ENCODE data around the gene TBXA2R. TPM values are rescaled to one million over a fixed set of nuclear protein-coding genes. Genes with fewer than 3 reads are reported as not detected.

TBXA2R gene
- total and polyA plus RNA-seq, 5 donors from 2014 or later: 0.19 to 1.7 (median 0.73) TPM; not detected in 1

DNA sequence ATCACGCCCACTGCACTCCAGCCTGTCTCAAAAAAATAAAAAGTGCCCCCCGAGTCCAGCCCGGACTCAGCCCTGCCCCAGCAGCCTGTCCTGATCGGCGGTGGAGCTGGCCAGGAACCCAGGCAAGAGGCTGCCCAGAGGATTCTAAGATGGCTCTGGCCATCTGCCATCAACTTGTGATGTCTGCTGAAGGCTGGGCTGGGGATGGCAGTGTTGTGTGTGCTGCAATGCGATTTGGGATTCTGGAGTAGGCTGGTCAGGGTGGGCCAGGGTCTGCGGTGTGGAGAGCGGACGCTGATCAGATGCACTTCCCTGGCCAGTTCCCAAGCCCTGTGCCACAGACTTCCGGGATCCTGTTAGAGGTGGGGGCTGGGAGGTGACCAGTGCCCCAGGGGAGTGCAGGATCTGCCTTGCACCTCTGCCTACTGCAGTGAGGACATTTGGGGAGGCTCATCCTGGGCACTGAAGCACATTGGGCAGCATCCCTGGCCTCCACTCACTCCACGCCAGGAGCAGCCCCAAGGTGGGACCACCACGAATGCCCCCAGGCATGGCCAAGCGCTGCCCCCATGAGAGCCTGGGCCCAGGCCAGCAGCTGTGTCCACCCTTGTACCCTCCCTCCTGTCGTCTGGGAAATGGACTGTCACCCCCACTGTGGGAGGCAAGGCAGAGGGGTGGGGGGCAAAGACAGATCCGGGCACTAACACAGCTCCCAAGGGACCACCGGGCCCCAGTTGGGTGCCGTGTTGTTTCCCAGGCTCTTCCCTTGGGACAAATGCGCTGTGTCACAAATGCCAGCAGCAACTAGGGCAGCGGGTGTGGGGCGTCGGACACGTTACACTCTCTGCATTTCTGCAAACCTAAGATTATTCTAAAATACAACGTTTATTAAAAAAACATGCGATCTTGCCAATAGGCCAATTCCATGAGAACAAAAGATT is 3.4 kb upstream of the TBXA2R start:
- Mint-ChIP-seq H3K9me3 (peaks cover 0 to 1% (median 0%) of the 10 kb centered on the region in 7 donors), H3K4me3 (no peak overlapping the region), H3K4me1 (peaks cover 0 to 11% (median 7%) of the 10 kb centered on the region in 4 donors), H3K27ac (no peak overlapping the region), H3K27me3 (peaks cover 10% of the 10 kb centered on the region), H3K36me3 (peaks cover 11% of the 10 kb centered on the region)
- H3K9me3 ChIP-seq (ENCODE audit: control insufficient read depth in 2 of 2, low read length in 2 of 2): no peaks in the 10 kb centered on the region
- no peak overlapping the region for H3K4me3 ChIP-seq (ENCODE audit: low read depth, low read length)
- H3K27ac ChIP-seq (ENCODE audit: insufficient read depth, low read length, poor library complexity, severe bottlenecking): no peak overlapping the region
- no peak for ATAC-seq (ENCODE audit: low read depth in 2 of 2)
- DNase-seq: no peak
- H3K4me1 ChIP-seq (ENCODE audit: control insufficient read depth, insufficient read depth, low read length, poor library complexity, severe bottlenecking): peaks cover 22% of the 10 kb centered on the region
- peaks cover 13% of the 10 kb centered on the region for H3K36me3 ChIP-seq (ENCODE audit: control insufficient read depth, insufficient read depth, low read length)
- peaks cover 9% of the 10 kb centered on the region for H3K27me3 ChIP-seq (ENCODE audit: control insufficient read depth, insufficient read depth, low read length)

DNA sequence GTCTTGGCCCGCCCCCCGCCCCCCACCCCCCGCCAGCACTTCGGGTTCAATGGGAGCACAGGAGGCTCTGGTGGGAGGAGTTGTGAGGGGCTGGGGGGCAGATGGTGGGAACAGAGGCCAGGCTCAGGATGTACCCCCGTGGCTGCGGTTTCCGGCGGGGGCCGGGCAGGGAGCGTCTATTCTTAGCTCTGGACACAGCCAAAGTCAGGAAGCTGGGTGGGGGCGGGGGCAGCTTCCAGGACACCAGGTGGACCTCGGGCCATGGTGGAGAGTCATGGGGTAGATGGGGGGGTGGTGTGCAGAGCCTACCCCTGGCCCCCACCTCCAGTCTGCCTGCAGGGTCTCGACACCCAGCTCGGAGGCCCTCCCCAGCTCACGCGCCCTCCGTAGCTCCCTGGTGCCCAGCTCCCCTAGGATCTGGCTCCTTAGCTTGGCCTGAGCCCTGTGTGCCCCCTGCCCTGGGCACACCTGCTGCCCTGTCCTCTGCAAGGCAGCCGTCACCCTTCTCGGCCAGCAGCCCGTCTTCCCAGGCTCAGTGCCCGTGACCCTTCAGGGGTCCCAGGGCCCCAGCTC is 2.2 kb upstream of the TBXA2R start:
- no peak overlapping the region for H3K4me3 Mint-ChIP-seq
- H3K36me3 Mint-ChIP-seq: peaks cover 11% of the 10 kb centered on the region
- no peak overlapping the region for H3K4me3 ChIP-seq (ENCODE audit: low read depth, low read length)
- H3K27me3 Mint-ChIP-seq: peaks cover 10% of the 10 kb centered on the region
- H3K4me1 ChIP-seq (ENCODE audit: control insufficient read depth, insufficient read depth, low read length, poor library complexity, severe bottlenecking): peaks cover 30% of the 10 kb centered on the region
- H3K27ac ChIP-seq (ENCODE audit: insufficient read depth, low read length, poor library complexity, severe bottlenecking): no peak overlapping the region
- no peaks in the 10 kb centered on the region for H3K9me3 ChIP-seq (ENCODE audit: control insufficient read depth in 2 of 2, low read length in 2 of 2)
- peaks cover 9% of the 10 kb centered on the region for H3K27me3 ChIP-seq (ENCODE audit: control insufficient read depth, insufficient read depth, low read length)
- peaks cover 0 to 13% (median 7%) of the 10 kb centered on the region in 4 donors for H3K4me1 Mint-ChIP-seq
- H3K27ac Mint-ChIP-seq: no peak overlapping the region
- peaks cover 13% of the 10 kb centered on the region for H3K36me3 ChIP-seq (ENCODE audit: control insufficient read depth, insufficient read depth, low read length)
- no peak for ATAC-seq (ENCODE audit: low read depth in 2 of 2)
- peaks cover 0 to 1% (median 0%) of the 10 kb centered on the region in 7 donors for H3K9me3 Mint-ChIP-seq
- no peak for DNase-seq

DNA sequence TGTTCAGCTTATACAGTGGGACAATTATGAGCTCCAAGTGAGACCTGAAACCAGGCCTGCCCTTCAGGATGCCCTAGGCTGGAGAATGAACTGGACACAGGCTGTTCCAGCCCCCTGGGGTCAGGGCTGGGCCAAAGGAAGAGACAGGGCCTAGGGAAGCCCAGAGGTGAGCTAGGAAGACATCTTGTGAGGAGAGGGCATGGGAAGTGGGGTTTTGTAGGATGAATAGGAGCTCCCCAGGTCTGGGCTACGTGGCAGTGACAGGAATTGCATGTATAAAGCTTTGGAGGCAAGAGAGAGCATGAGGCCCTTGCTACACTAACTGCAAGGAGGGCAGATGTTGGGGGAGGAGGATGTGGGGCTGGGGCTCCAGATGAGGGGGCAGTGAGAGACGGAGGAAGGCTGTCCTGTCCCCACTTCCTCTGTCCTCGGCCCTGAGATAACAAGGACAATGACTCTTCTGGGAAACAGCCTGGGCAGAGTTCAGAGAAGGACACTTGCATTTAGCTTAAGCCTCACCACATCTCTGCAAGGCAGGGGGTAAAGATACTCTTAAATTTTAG is 1.5 kb upstream of the TBXA2R start:
- H3K9me3 Mint-ChIP-seq: peaks cover 0 to 1% (median 0%) of the 10 kb centered on the region in 7 donors
- no peak for DNase-seq
- peak overlapping the region in 1 of 4 donors; percentile 76 for H3K4me3 Mint-ChIP-seq
- peaks cover 8% of the 10 kb centered on the region for H3K36me3 Mint-ChIP-seq
- Histone ChIP-seq H3K27ac (ENCODE audit: insufficient read depth, low read length, poor library complexity, severe bottlenecking) (no peak overlapping the region), H3K4me1 (ENCODE audit: control insufficient read depth, insufficient read depth, low read length, poor library complexity, severe bottlenecking) (peaks cover 30% of the 10 kb centered on the region), H3K36me3 (ENCODE audit: control insufficient read depth, insufficient read depth, low read length) (peaks cover 10% of the 10 kb centered on the region), H3K4me3 (ENCODE audit: low read depth, low read length) (no peak overlapping the region), H3K27me3 (ENCODE audit: control insufficient read depth, insufficient read depth, low read length) (peaks cover 9% of the 10 kb centered on the region), H3K9me3 (ENCODE audit: control insufficient read depth in 2 of 2, low read length in 2 of 2) (no peaks in the 10 kb centered on the region)
- H3K27me3 Mint-ChIP-seq: peaks cover 10% of the 10 kb centered on the region
- peak overlapping the region; percentile 56 to 84 (median 79) for H3K27ac Mint-ChIP-seq
- peaks cover 0 to 13% (median 7%) of the 10 kb centered on the region in 4 donors for H3K4me1 Mint-ChIP-seq
- ATAC-seq (ENCODE audit: low read depth in 2 of 2): no peak

DNA sequence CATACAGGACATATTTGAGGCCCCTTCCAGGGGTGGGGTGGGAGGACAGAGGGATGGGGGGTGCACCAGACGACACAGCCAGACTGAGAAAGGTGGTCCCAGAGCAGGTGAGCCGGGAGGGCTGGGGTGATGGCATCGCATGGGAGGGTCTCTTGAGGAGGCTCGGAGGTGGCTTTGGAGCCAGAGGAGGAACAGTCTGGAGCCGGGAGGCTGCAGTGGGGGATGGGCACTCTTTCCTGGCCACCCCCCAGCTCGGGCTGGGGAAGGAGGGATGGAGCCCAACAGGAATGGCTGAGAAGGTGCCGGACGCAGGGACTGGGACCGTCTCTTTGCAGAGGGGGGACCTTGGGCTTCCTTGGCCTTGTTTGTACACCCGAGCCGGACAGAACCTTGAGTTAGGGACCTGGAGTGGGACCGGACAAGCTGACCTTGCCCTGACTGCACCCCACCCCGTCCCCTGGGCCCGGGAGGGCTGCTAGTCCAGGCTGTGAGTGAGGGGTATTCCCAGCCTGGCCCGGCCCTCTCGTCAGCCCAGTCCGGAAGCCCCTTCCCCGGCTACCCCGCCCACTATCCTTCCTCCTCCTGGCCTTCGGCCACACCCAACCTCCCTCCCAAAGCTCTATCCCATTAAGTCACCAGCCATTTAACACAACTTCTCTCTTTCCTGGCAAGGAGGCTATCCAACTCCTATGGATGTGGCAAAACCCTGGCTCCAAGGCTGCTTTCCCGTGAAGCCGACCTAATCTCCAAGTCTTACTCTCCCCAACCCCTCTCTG is 816 bp upstream of the TBXA2R start:
- peaks cover 10% of the 10 kb centered on the region for H3K27me3 Mint-ChIP-seq
- peaks cover 0 to 13% (median 7%) of the 10 kb centered on the region in 4 donors for H3K4me1 Mint-ChIP-seq
- Histone ChIP-seq H3K4me3 (ENCODE audit: low read depth, low read length) (no peak overlapping the region), H3K27me3 (ENCODE audit: control insufficient read depth, insufficient read depth, low read length) (peaks cover 9% of the 10 kb centered on the region), H3K36me3 (ENCODE audit: control insufficient read depth, insufficient read depth, low read length) (peaks cover 10% of the 10 kb centered on the region), H3K9me3 (ENCODE audit: control insufficient read depth in 2 of 2, low read length in 2 of 2) (no peaks in the 10 kb centered on the region), H3K4me1 (ENCODE audit: control insufficient read depth, insufficient read depth, low read length, poor library complexity, severe bottlenecking) (peaks cover 30% of the 10 kb centered on the region), H3K27ac (ENCODE audit: insufficient read depth, low read length, poor library complexity, severe bottlenecking) (no peak overlapping the region)
- H3K9me3 Mint-ChIP-seq: peaks cover 0 to 1% (median 0%) of the 10 kb centered on the region in 7 donors
- ATAC-seq (ENCODE audit: low read depth in 2 of 2) (no peak), DNase-seq (no peak)
- H3K27ac Mint-ChIP-seq: peak overlapping the region; percentile 26 to 84 (median 56)
- peaks cover 8% of the 10 kb centered on the region for H3K36me3 Mint-ChIP-seq
- H3K4me3 Mint-ChIP-seq: peak overlapping the region in 2 of 4 donors; percentile 36 to 76

GRCh38 chr19:3606174-3606689 is 443 bp downstream of the TBXA2R start:
- H3K9me3 Mint-ChIP-seq: peaks cover 0 to 1% (median 0%) of the 10 kb centered on the region in 7 donors
- H3K36me3 Mint-ChIP-seq: peaks cover 4% of the 10 kb centered on the region
- no peak overlapping the region for H3K4me3 Mint-ChIP-seq
- peaks cover 30% of the 10 kb centered on the region for H3K4me1 ChIP-seq (ENCODE audit: control insufficient read depth, insufficient read depth, low read length, poor library complexity, severe bottlenecking)
- no peak overlapping the region for H3K4me3 ChIP-seq (ENCODE audit: low read depth, low read length)
- no peaks in the 10 kb centered on the region for H3K9me3 ChIP-seq (ENCODE audit: control insufficient read depth in 2 of 2, low read length in 2 of 2)
- DNase-seq: peak in 1 of 3 donors; percentile 51
- no peak overlapping the region for H3K27ac ChIP-seq (ENCODE audit: insufficient read depth, low read length, poor library complexity, severe bottlenecking)
- H3K4me1 Mint-ChIP-seq: peaks cover 0 to 13% (median 7%) of the 10 kb centered on the region in 4 donors
- peak; percentile 46 to 49 for ATAC-seq (ENCODE audit: low read depth in 2 of 2)
- no peak overlapping the region for H3K27ac Mint-ChIP-seq
- H3K27me3 ChIP-seq (ENCODE audit: control insufficient read depth, insufficient read depth, low read length): peaks cover 9% of the 10 kb centered on the region
- H3K36me3 ChIP-seq (ENCODE audit: control insufficient read depth, insufficient read depth, low read length): no peaks in the 10 kb centered on the region
- peaks cover 10% of the 10 kb centered on the region for H3K27me3 Mint-ChIP-seq

DNA sequence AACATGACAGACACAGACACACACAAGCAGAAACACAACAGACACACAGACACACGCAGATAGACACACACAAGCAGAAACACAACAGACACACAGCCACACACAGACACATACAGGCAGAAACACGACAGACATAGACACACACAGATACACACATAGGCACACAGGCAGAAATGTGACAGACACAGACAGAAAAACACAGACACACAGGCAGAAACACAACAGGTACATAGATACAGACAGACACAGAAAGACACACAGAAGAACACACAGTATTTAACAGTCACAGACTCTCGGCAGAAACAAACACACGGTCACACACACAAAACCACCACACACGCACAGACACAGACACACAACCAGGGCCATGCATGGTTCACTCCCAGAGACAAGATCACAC is 905 bp downstream of the TBXA2R start:
- no peak overlapping the region for H3K4me3 Mint-ChIP-seq
- H3K4me1 ChIP-seq (ENCODE audit: control insufficient read depth, insufficient read depth, low read length, poor library complexity, severe bottlenecking): peaks cover 30% of the 10 kb centered on the region
- DNase-seq: no peak

GRCh38 chr19:3605361-3605760 is 1.3 kb downstream of the TBXA2R start:
- peaks cover 0 to 13% (median 7%) of the 10 kb centered on the region in 4 donors for H3K4me1 Mint-ChIP-seq
- no peaks in the 10 kb centered on the region for H3K9me3 ChIP-seq (ENCODE audit: control insufficient read depth in 2 of 2, low read length in 2 of 2)
- peaks cover 30% of the 10 kb centered on the region for H3K4me1 ChIP-seq (ENCODE audit: control insufficient read depth, insufficient read depth, low read length, poor library complexity, severe bottlenecking)
- peaks cover 0 to 1% (median 0%) of the 10 kb centered on the region in 7 donors for H3K9me3 Mint-ChIP-seq
- peaks cover 9% of the 10 kb centered on the region for H3K27me3 ChIP-seq (ENCODE audit: control insufficient read depth, insufficient read depth, low read length)
- ATAC-seq (ENCODE audit: low read depth in 2 of 2) (no peak), DNase-seq (no peak)
- no peak overlapping the region for H3K4me3 Mint-ChIP-seq
- H3K27ac Mint-ChIP-seq: no peak overlapping the region
- peaks cover 10% of the 10 kb centered on the region for H3K27me3 Mint-ChIP-seq
- H3K36me3 Mint-ChIP-seq: peaks cover under 1% of the 10 kb centered on the region
- H3K36me3 ChIP-seq (ENCODE audit: control insufficient read depth, insufficient read depth, low read length): no peaks in the 10 kb centered on the region
- H3K4me3 ChIP-seq (ENCODE audit: low read depth, low read length): no peak overlapping the region
- H3K27ac ChIP-seq (ENCODE audit: insufficient read depth, low read length, poor library complexity, severe bottlenecking): no peak overlapping the region

More for the DNA sequence above, 905 bp downstream of the TBXA2R start:
- Histone ChIP-seq H3K36me3 (ENCODE audit: control insufficient read depth, insufficient read depth, low read length) (no peaks in the 10 kb centered on the region), H3K27me3 (ENCODE audit: control insufficient read depth, insufficient read depth, low read length) (peaks cover 9% of the 10 kb centered on the region), H3K9me3 (ENCODE audit: control insufficient read depth in 2 of 2, low read length in 2 of 2) (no peaks in the 10 kb centered on the region), H3K4me3 (ENCODE audit: low read depth, low read length) (no peak overlapping the region), H3K27ac (ENCODE audit: insufficient read depth, low read length, poor library complexity, severe bottlenecking) (no peak overlapping the region)
- Mint-ChIP-seq H3K4me1 (peaks cover 0 to 13% (median 7%) of the 10 kb centered on the region in 4 donors), H3K27me3 (peaks cover 10% of the 10 kb centered on the region), H3K9me3 (peaks cover 0 to 1% (median 0%) of the 10 kb centered on the region in 7 donors), H3K36me3 (peaks cover 4% of the 10 kb centered on the region), H3K27ac (no peak overlapping the region)
- ATAC-seq (ENCODE audit: low read depth in 2 of 2): no peak

All from CD4-positive, CD25-positive, alpha-beta regulatory T cell (primary cell).